Mesothelial cell of epicardium (in vitro differentiated cells): Measurements from ENCODE around the gene HPDL. TPM values are rescaled to one million over a fixed set of nuclear protein-coding genes. Genes with fewer than 3 reads are reported as not detected.
"Not testable (repeated sequence)": the region's sequence is repeated elsewhere in the genome, so short reads cannot be mapped to it uniquely, and the experiment has no call there.

Experiments used
- DNase-seq, 2 experiments: peaks; one replicate each; pipeline ENCODE4 v3.0.0; 2021; ENCODE audit warnings: low spot score in 2 of 2; ENCODE audit not compliant: unreplicated experiment in 2 of 2
- H3K27ac Mint-ChIP-seq: 2 replicates; pipeline ENCODE4 v1.8.0; 2021; ENCODE audit warnings: mixed read lengths
- H3K27me3 Mint-ChIP-seq: 2 replicates; pipeline ENCODE4 v1.8.0; 2021; ENCODE audit warnings: low read depth, mixed read lengths
- H3K36me3 Mint-ChIP-seq: 2 replicates; pipeline ENCODE4 v1.8.0; 2021; ENCODE audit warnings: mixed read lengths
- H3K4me1 Mint-ChIP-seq: 2 replicates; pipeline ENCODE4 v1.8.0; 2021; ENCODE audit warnings: mixed read lengths
- H3K4me3 Mint-ChIP-seq: 2 replicates; pipeline ENCODE4 v1.8.0; 2021; ENCODE audit warnings: mild to moderate bottlenecking, moderate library complexity, mixed read lengths
- H3K9me3 Mint-ChIP-seq: 2 replicates; pipeline ENCODE4 v1.8.0; 2021; ENCODE audit warnings: mixed read lengths
- total RNA-seq: library from RNA; stranded (reverse); gene quantifications from 3 replicates; pipeline ENCODE4 v1.2.1, GENCODE V29; 2021
- TF ChIP-seq, protein P1 (sequence below): fragments of 200-600 bp; sonication (generic); IDR thresholded peaks from one replicate; pipeline ENCODE4 v1.5.0; 2021; ENCODE audit warnings: antibody characterized with exemption; ENCODE audit not compliant: unreplicated experiment

Gene HPDL
- total RNA-seq, 1 donor from 2014 or later: 2.1 TPM

DNA sequence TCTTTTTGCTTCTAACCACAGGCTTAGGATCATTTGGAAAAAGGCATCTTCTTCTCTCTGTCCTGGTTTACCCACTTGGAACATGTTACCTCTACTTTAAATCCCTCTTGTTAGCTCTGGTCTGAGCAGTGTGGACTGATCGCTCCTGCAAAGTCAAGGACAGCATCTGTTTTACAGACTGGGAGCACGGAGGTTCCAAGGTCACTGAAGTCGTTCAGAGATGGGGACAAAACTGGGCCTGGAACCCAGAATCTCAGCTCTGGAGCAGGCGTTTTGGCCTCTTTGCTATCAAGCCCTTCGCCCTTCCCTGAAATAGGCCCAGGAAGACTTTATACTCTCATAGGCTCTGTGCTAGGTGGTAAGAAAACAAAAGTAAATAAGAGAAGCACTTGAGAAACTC, 24.8 kb downstream of the HPDL start:
- no peak for DNase-seq
- H3K36me3 Mint-ChIP-seq: no peaks in the 10 kb centered on the region
- no peaks in the 10 kb centered on the region for H3K27me3 Mint-ChIP-seq
- TF ChIP-seq, protein P1, sequence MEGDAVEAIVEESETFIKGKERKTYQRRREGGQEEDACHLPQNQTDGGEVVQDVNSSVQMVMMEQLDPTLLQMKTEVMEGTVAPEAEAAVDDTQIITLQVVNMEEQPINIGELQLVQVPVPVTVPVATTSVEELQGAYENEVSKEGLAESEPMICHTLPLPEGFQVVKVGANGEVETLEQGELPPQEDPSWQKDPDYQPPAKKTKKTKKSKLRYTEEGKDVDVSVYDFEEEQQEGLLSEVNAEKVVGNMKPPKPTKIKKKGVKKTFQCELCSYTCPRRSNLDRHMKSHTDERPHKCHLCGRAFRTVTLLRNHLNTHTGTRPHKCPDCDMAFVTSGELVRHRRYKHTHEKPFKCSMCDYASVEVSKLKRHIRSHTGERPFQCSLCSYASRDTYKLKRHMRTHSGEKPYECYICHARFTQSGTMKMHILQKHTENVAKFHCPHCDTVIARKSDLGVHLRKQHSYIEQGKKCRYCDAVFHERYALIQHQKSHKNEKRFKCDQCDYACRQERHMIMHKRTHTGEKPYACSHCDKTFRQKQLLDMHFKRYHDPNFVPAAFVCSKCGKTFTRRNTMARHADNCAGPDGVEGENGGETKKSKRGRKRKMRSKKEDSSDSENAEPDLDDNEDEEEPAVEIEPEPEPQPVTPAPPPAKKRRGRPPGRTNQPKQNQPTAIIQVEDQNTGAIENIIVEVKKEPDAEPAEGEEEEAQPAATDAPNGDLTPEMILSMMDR: no peak
- H3K9me3 Mint-ChIP-seq: no peaks in the 10 kb centered on the region
- H3K4me1 Mint-ChIP-seq: peaks cover 6% of the 10 kb centered on the region
- H3K4me3 Mint-ChIP-seq: no peak overlapping the region
- no peak overlapping the region for H3K27ac Mint-ChIP-seq

DNA sequence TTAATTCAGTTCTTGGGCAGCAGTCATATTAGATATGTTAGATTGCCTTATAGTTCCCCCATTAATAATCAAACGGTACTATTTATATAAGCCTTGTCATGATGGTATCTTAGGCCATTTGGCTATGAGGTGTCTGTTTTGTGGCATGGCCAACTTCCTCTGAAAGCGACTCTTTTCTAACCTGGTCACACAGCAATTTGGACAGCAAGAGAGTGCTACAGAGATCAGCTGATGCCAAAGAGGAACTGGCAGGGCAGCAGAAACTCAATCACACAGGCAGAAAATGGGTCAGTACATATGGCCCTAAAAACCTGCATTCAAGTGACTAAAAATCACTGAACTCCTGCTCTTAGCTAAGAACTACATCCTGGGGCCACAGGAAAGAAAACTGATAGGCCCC, 27.0 kb downstream of the HPDL start:
- Mint-ChIP-seq H3K4me1 (peaks cover 4% of the 10 kb centered on the region), H3K36me3 (no peaks in the 10 kb centered on the region), H3K9me3 (no peaks in the 10 kb centered on the region), H3K27me3 (no peaks in the 10 kb centered on the region), H3K4me3 (no peak overlapping the region), H3K27ac (no peak overlapping the region)
- DNase-seq: no peak
- TF ChIP-seq, protein P1: no peak

DNA sequence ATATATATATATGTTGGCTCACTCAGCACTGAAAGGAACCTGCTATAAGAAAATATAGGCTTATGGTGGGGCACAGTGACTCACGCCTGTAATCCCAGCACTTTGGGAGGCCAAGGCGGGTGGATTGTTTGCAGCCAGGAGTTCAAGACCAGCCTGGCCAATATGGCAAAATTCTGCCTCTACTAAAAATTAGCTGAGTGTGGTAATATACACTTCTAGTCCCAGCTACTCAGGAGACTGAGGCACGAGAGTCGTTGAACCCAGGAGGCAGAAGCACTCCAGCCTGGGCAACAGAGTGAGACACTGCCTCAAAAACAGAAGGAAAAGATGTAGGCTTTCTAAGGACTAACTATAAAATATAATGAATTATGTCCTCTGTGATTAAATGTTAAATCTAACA, 28.1 kb downstream of the HPDL start:
- H3K4me1 Mint-ChIP-seq: peaks cover 1% of the 10 kb centered on the region
- no peak overlapping the region for H3K4me3 Mint-ChIP-seq

DNA sequence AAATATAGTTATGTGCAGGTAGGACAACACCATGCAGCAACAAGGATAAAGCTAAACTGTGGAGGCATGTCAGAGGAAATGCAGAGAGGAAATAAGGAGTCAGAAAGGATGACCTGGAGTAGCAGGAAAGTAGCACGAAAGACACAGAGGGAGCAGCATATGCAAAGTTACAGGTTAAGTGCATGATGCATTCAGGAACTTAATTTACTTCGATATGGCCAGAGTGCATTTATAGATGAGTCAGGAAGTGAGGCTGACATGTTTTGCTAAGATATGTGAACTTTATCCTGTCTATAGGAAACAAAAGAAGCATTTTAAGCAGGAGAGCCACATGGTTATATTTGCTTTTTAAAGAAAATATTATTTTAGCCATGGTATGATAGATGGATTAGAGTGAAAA, 29.0 kb downstream of the HPDL start:
- H3K36me3 Mint-ChIP-seq: no peaks in the 10 kb centered on the region
- TF ChIP-seq, protein P1: no peak
- H3K27me3 Mint-ChIP-seq: no peaks in the 10 kb centered on the region
- H3K9me3 Mint-ChIP-seq: no peaks in the 10 kb centered on the region
- H3K27ac Mint-ChIP-seq: no peak overlapping the region
- no peak overlapping the region for H3K4me3 Mint-ChIP-seq
- DNase-seq: no peak
- H3K4me1 Mint-ChIP-seq: peaks cover 9% of the 10 kb centered on the region

More for the DNA sequence above, 28.1 kb downstream of the HPDL start:
- H3K27ac Mint-ChIP-seq: no peak overlapping the region
- H3K36me3 Mint-ChIP-seq: no peaks in the 10 kb centered on the region
- TF ChIP-seq, protein P1: no peak
- no peak for DNase-seq
- H3K9me3 Mint-ChIP-seq: no peaks in the 10 kb centered on the region
- H3K27me3 Mint-ChIP-seq: no peaks in the 10 kb centered on the region

DNA sequence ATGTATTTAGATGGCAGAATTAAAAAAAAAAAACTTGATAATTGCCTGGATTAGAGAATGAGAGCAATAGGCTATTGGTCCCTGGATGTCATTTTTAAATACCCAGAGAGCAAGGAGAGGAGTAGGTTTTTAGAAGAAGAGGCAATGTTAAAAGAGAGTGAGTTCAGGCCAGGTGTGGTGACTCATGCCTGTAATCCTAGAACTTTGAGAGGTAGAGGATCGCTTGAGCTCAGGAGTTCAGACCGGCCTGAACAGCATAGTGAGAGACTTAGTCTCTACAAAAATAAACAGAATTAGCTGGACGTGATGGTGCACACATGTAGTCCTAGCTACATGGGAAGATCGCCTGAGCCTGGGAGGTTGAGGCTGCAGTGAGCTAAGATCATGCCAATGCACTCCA, 29.5 kb downstream of the HPDL start:
- H3K4me1 Mint-ChIP-seq: peaks cover 9% of the 10 kb centered on the region
- DNase-seq: no peak
- no peaks in the 10 kb centered on the region for H3K27me3 Mint-ChIP-seq
- H3K27ac Mint-ChIP-seq: no peak overlapping the region
- no peak overlapping the region for H3K4me3 Mint-ChIP-seq
- H3K36me3 Mint-ChIP-seq: no peaks in the 10 kb centered on the region
- H3K9me3 Mint-ChIP-seq: no peaks in the 10 kb centered on the region
- TF ChIP-seq, protein P1: no peak

DNA sequence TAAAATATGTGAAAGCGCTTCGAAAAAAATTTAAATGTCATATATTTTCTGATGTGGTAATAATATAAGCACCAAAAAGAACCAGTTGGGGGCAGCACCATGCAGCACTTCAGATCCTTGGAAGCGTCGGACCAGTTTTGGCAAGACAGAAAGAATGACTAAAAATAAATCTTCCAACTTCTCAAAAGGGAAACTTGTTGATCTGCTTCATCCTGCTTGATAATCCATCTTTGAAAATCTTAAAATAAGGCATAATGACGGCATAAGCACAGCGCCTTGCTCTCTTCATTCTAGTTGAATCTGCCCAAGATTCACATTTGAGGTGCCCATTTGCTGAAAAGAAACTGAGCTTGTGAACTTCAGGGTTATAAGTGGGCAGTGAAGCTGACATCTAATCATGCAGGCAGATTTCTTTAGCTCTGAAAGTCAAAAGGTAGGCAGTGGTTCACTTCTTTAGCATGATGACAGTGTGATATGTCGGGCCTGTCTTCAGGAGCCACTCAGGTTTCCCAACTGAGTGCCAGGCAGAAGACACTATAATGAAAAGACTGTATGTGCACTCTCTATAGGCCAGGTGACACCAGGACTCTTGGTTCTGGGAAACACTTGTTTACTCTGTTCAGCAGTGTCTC, 33.3 kb downstream of the HPDL start:
- Mint-ChIP-seq H3K4me1 (peaks cover 9% of the 10 kb centered on the region), H3K27ac (peak overlapping the region; percentile 39), H3K9me3 (no peaks in the 10 kb centered on the region), H3K36me3 (no peaks in the 10 kb centered on the region), H3K4me3 (no peak overlapping the region), H3K27me3 (no peaks in the 10 kb centered on the region)
- no peak for DNase-seq
- TF ChIP-seq, protein P1: peak; percentile 71

DNA sequence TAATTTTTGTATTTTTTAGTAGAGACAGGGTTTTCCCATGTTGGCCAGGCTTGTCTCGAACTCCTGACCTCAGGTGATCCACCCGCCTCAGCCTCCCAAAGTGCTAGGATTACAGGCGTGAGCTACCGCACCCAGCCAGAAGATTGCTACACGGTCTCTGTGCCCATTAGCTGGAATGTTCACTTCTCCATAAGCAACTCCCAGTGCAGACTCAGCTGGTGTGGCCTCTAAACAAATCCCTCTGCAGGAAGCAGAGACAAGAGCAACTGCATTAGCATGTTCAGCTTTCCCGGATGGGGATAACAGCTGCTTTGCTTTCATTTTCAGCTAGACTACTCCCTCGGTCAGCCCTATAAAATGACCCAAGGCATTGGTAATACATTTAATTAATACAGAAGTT, 34.3 kb downstream of the HPDL start:
- not testable (repeated sequence) for H3K4me1 Mint-ChIP-seq, H3K9me3 Mint-ChIP-seq, DNase-seq, H3K36me3 Mint-ChIP-seq, H3K27me3 Mint-ChIP-seq, H3K4me3 Mint-ChIP-seq
- H3K27ac Mint-ChIP-seq: peak overlapping the region; percentile 66
